Keratinocyte (primary cell): ENCODE data around the gene PAX2. TPM values are rescaled to one million over a fixed set of nuclear protein-coding genes. Genes with fewer than 3 reads are reported as not detected.

Experiments
- DNase-seq: peaks from one replicate; pipeline ENCODE4 v3.0.0-alpha.2; 2011; ENCODE audit warnings: low read depth, missing footprints, low spot score
- FAIRE-seq: peaks from 2 replicates; lab custom pipeline; 2011; peaks lifted over from hg19 to GRCh38; lab: Jason Lieb, UNC
- H2AFZ ChIP-seq: 2 replicates; pipeline ENCODE4 v1.6.0; 2012; ENCODE audit warnings: low read length, control low read depth, inconsistent platforms; ENCODE audit not compliant: control insufficient read depth
- H3K27ac ChIP-seq: 2 replicates; pipeline ENCODE4 v1.5.1; 2011; ENCODE audit warnings: low read length; ENCODE audit not compliant: control insufficient read depth, insufficient read depth
- H3K27me3 ChIP-seq: 3 replicates; pipeline ENCODE4 v1.6.0; 2011; ENCODE audit warnings: low read length; ENCODE audit not compliant: control insufficient read depth, insufficient read depth; ENCODE audit errors: extremely low read depth
- H3K36me3 ChIP-seq, 2 experiments: 2 replicates in 1 of 2; 3 replicates in 1 of 2; pipeline ENCODE4 v1.5.1; 2011; ENCODE audit warnings: low read length in 2 of 2, mild to moderate bottlenecking in 1 of 2; ENCODE audit not compliant: control insufficient read depth in 2 of 2, insufficient read depth in 2 of 2; ENCODE audit errors: extremely low read depth in 1 of 2
- H3K4me1 ChIP-seq: 3 replicates; pipeline ENCODE4 v1.5.1; 2011; ENCODE audit warnings: low read length; ENCODE audit not compliant: control insufficient read depth, insufficient read depth; ENCODE audit errors: extremely low read depth
- H3K4me2 ChIP-seq: 3 replicates; pipeline ENCODE4 v1.6.0; 2011; ENCODE audit warnings: low read depth, low read length; ENCODE audit not compliant: control insufficient read depth, insufficient read depth; ENCODE audit errors: extremely low read depth
- H3K4me3 ChIP-seq, 3 experiments: fragments of 200-600 bp in 1 of 3; sonication (generic) in 1 of 3; 2 replicates in 2 of 3; 3 replicates in 1 of 3; pipeline ENCODE4 v1.5.1; 2011 to 2016; ENCODE audit warnings: low read length in 3 of 3, mild to moderate bottlenecking in 3 of 3, control low read depth in 2 of 3, inconsistent platforms in 1 of 3, low read depth in 1 of 3, mixed read lengths in 1 of 3, mixed run types in 1 of 3, moderate library complexity in 1 of 3; ENCODE audit not compliant: control insufficient read depth in 2 of 3, insufficient read depth in 2 of 3; ENCODE audit errors: extremely low read depth in 1 of 3
- H3K79me2 ChIP-seq: 2 replicates; pipeline ENCODE4 v1.6.0; 2012; ENCODE audit warnings: low read length; ENCODE audit not compliant: control insufficient read depth, insufficient read depth
- H3K9ac ChIP-seq: 3 replicates; pipeline ENCODE4 v1.6.0; 2011; ENCODE audit warnings: low read length; ENCODE audit not compliant: control insufficient read depth, insufficient read depth; ENCODE audit errors: extremely low read depth
- H3K9me1 ChIP-seq: 3 replicates; pipeline ENCODE4 v1.6.0; 2011; ENCODE audit warnings: low read length; ENCODE audit not compliant: control insufficient read depth, insufficient read depth; ENCODE audit errors: extremely low read depth
- H3K9me3 ChIP-seq: 2 replicates; pipeline ENCODE4 v1.5.1; 2012; ENCODE audit warnings: low read depth, low read length; ENCODE audit not compliant: control insufficient read depth
- H4K20me1 ChIP-seq: 3 replicates; pipeline ENCODE4 v1.6.0; 2011; ENCODE audit warnings: low read length; ENCODE audit not compliant: control insufficient read depth, insufficient read depth; ENCODE audit errors: extremely low read depth
- EZH2 ChIP-seq: IDR thresholded peaks from one replicate; pipeline ENCODE4 v1.6.1; 2012; ENCODE audit warnings: inconsistent platforms, mild to moderate bottlenecking, low read length, moderate library complexity
- dilution Hi-C: fragments of 300-500 bp; cut with MboI; formaldehyde crosslinking; loops from one replicate; pipeline ENCODE4 v1.7.0; 2020; ENCODE audit warnings: low sequenced_read_pairs; ENCODE audit not compliant: extremely low pct_ligation_motif_present
- polyA plus RNA-seq, 5 experiments: library from polyadenylated mRNA; depleted of rRNA in 3 of 5; stranded (reverse) in 3 of 5; stranded (forward) in 1 of 5; unstranded in 1 of 5; fragments of >200 nt; gene quantifications; 1 replicate in 1 of 5; 2 replicates in 3 of 5; 3 replicates in 1 of 5; pipeline versions ENCODE4 v1.2.1 to v1.2.3, GENCODE V29; 2011 to 2012; ENCODE audit warnings: missing spikeins in 2 of 5, low read depth in 1 of 5, low replicate concordance in 1 of 5
- TF ChIP-seq, protein P1 (sequence below), 3 experiments: IDR thresholded peaks in 1 of 3; conservative IDR thresholded peaks in 1 of 3; optimal IDR thresholded peaks in 1 of 3; 2 replicates in 2 of 3; 3 replicates in 1 of 3; pipeline versions ENCODE3 to v1.5.1; 2011; ENCODE audit warnings: low read length in 3 of 3, mild to moderate bottlenecking in 3 of 3, moderate library complexity in 2 of 3, control low read depth in 1 of 3, inconsistent platforms in 1 of 3; ENCODE audit not compliant: insufficient read depth in 2 of 3; ENCODE audit errors: extremely low read depth in 1 of 3

The PAX2 gene
- polyA plus RNA-seq, 1 donor (not counting 4 experiments of a cell fraction or from before 2014, with no cell fraction given): not detected

DNA sequence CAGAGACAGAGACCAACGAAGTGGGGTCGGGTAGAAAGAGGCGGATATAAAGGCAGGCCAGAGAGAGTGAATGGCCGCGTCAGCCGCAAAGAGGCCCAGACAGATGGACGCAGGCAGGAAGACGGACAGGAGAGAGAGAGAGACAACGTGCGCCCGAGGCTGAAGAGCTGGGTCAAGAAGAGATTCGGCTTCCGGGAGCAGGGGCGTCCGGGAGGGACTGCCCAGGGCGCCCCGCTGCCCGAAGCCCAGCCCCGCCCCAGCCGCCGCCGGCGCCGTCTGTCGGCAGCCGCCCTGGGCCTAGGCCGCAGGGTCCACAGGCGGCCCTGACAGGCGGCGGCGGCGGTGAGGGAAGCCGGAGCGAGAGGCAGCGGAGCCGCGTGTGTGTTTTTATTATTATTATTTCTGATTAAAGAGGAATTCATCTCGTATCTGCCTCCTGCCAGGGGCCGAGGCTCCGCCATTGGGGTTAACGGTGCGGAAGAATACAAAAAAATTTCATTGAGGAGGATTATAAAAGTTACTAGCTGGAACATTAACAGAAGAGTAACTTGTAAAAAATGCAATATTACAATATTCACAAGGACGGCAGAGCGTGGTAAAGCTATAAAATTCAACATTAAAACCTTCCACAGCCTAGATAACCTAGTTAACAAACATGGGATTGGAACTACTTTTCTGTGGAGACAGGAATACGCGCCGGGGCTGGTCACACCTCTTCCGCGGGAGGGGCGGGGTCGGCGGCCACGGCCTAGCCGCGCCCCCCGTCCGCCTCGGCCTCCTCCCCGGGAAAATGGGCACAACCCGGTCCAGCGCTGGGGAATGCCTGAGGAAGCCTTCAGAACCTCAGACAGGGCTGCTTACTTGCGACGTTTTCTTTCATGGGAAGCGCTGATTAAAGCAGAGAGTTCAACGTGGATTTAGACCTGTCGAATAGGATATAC lies 29.7 kb upstream of the PAX2 start:
- FAIRE-seq: no peak
- DNase-seq: no peak
- H3K36me3 ChIP-seq: no peaks in the 10 kb centered on the region
- no peak overlapping the region for H2AFZ ChIP-seq
- peak; percentile 78 for TF ChIP-seq EZH2
- TF ChIP-seq, protein P1, sequence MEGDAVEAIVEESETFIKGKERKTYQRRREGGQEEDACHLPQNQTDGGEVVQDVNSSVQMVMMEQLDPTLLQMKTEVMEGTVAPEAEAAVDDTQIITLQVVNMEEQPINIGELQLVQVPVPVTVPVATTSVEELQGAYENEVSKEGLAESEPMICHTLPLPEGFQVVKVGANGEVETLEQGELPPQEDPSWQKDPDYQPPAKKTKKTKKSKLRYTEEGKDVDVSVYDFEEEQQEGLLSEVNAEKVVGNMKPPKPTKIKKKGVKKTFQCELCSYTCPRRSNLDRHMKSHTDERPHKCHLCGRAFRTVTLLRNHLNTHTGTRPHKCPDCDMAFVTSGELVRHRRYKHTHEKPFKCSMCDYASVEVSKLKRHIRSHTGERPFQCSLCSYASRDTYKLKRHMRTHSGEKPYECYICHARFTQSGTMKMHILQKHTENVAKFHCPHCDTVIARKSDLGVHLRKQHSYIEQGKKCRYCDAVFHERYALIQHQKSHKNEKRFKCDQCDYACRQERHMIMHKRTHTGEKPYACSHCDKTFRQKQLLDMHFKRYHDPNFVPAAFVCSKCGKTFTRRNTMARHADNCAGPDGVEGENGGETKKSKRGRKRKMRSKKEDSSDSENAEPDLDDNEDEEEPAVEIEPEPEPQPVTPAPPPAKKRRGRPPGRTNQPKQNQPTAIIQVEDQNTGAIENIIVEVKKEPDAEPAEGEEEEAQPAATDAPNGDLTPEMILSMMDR (optimal IDR thresholded peaks at IDR 0.05 in 1 of 3, IDR thresholded peaks at IDR 0.05 in 1 of 3, conservative IDR thresholded peaks at IDR 0.05 in 1 of 3; ENCODE audit: extremely low read depth in 1 of 3, insufficient read depth in 2 of 3, low read length in 3 of 3): no peak
- no peaks in the 10 kb centered on the region for H3K9me1 ChIP-seq
- H4K20me1 ChIP-seq: peaks cover 2% of the 10 kb centered on the region
- H3K4me3 ChIP-seq: no peak overlapping the region
- no peak overlapping the region for H3K9ac ChIP-seq
- H3K9me3 ChIP-seq: no peaks in the 10 kb centered on the region
- H3K79me2 ChIP-seq: no peaks in the 10 kb centered on the region
- peaks cover 66% of the 10 kb centered on the region for H3K27me3 ChIP-seq
- no peak overlapping the region for H3K27ac ChIP-seq
- peak overlapping the region; percentile 6 for H3K4me2 ChIP-seq
- dilution Hi-C loops: no loop called here
- H3K4me1 ChIP-seq: no peaks in the 10 kb centered on the region

DNA sequence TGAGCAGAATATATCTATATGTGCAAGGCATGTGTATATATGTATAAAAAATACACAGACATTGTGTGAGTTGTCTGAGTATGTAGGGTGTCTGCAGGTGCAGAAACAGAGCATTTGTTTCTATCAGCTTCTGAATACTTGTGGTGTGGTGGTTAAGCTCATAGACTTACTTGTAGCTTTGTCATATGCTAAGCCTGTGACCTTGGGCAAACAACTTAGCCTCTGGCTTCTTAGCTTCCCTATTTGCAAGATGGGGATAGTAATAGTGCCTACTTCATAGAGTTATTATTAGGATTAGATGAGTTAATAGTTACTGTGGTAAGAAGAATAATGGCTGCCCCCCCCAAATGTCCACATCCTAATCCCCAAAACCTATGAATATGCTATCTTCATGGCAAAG lies 28.2 kb upstream of the PAX2 start:
- no peak for FAIRE-seq
- DNase-seq: no peak
- H3K79me2 ChIP-seq: no peaks in the 10 kb centered on the region

More for the DNA sequence above, 28.2 kb upstream of the PAX2 start:
- dilution Hi-C loops: no loop called here
- TF ChIP-seq EZH2: peak; percentile 5
- TF ChIP-seq, protein P1 (optimal IDR thresholded peaks at IDR 0.05 in 1 of 3, IDR thresholded peaks at IDR 0.05 in 1 of 3, conservative IDR thresholded peaks at IDR 0.05 in 1 of 3; ENCODE audit: extremely low read depth in 1 of 3, insufficient read depth in 2 of 3, low read length in 3 of 3): no peak
- Histone ChIP-seq H3K9me3 (no peaks in the 10 kb centered on the region), H3K27ac (no peak overlapping the region), H4K20me1 (no peaks in the 10 kb centered on the region), H3K4me3 (no peak overlapping the region), H3K36me3 (no peaks in the 10 kb centered on the region), H3K4me1 (no peaks in the 10 kb centered on the region), H2AFZ (no peak overlapping the region), H3K4me2 (no peak overlapping the region), H3K27me3 (peaks cover 59% of the 10 kb centered on the region), H3K9ac (no peak overlapping the region), H3K9me1 (no peaks in the 10 kb centered on the region)
